Adrenal gland (tissue), 5 donors: ENCODE data around the gene FRK.

Source experiments
- POLR2A ChIP-seq, 2 donors: fragments of 450-650 bp; IDR thresholded peaks; one replicate each; pipeline ENCODE4 v1.6.1; 2017; ENCODE audit warnings: antibody characterized with exemption in 2 of 2, mild to moderate bottlenecking in 2 of 2, moderate library complexity in 1 of 2
- TF ChIP-seq, protein P1 (sequence below), 6 experiments: fragments of 450-650 bp in 4 of 6; fragments of 200-600 bp in 2 of 6; sonication (generic) in 1 of 6; IDR thresholded peaks; 1 replicate in 5 of 6; 2 replicates in 1 of 6; pipeline versions ENCODE4 v1.5.1 to v1.8.0; 2016 to 2021; ENCODE audit warnings: antibody characterized with exemption in 6 of 6, mild to moderate bottlenecking in 2 of 6, moderate library complexity in 1 of 6
- donor health status: DM: no; HTN: no; CAD: no.

DNA sequence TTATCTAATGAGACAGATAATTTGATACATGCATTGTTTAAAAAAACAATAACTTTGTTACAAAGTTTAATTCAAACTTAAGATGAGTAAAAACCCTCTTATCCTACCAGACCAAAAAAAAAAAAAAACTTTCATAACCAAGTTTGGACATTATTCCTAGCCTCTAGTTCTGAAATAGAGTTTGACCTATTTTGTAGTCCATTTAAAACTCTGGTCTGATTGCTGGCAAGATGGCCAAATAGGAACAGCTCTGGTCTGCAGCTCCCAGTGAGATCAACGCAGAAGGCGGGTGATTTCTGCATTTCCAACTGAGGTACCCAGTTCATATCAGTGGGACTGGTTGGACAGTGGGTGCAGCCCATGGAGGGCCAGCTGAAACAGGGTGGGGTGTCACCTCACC is 125.9 kb downstream of the FRK start:
- TF ChIP-seq, protein P1, sequence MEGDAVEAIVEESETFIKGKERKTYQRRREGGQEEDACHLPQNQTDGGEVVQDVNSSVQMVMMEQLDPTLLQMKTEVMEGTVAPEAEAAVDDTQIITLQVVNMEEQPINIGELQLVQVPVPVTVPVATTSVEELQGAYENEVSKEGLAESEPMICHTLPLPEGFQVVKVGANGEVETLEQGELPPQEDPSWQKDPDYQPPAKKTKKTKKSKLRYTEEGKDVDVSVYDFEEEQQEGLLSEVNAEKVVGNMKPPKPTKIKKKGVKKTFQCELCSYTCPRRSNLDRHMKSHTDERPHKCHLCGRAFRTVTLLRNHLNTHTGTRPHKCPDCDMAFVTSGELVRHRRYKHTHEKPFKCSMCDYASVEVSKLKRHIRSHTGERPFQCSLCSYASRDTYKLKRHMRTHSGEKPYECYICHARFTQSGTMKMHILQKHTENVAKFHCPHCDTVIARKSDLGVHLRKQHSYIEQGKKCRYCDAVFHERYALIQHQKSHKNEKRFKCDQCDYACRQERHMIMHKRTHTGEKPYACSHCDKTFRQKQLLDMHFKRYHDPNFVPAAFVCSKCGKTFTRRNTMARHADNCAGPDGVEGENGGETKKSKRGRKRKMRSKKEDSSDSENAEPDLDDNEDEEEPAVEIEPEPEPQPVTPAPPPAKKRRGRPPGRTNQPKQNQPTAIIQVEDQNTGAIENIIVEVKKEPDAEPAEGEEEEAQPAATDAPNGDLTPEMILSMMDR (IDR thresholded peaks at IDR 0.05), result no peak
- no peak for TF ChIP-seq POLR2A (IDR thresholded peaks at IDR 0.05)
